Neural crest cell (in vitro differentiated cells): ENCODE data around the gene LAMA3. TPM values are rescaled to one million over a fixed set of nuclear protein-coding genes. Genes with fewer than 3 reads are reported as not detected.
"Not testable (repeated sequence)": the region's sequence is repeated elsewhere in the genome, so short reads cannot be mapped to it uniquely, and the experiment has no call there.

ENCODE experiments used
- DNase-seq: peaks from one replicate; pipeline ENCODE4 v3.0.0; 2021; ENCODE audit warnings: low read depth, mixed read lengths, low spot score
- H3K27ac Mint-ChIP-seq: one replicate; pipeline ENCODE4 v1.8.0; 2021; ENCODE audit warnings: mild to moderate bottlenecking, mixed read lengths; ENCODE audit not compliant: unreplicated experiment
- H3K27me3 Mint-ChIP-seq: 2 replicates; pipeline ENCODE4 v1.8.0; 2021; ENCODE audit warnings: low read depth, mild to moderate bottlenecking, mixed read lengths
- H3K36me3 Mint-ChIP-seq: 2 replicates; pipeline ENCODE4 v1.8.0; 2021; ENCODE audit warnings: low read depth, mild to moderate bottlenecking, mixed read lengths
- H3K4me1 Mint-ChIP-seq: 2 replicates; pipeline ENCODE4 v1.8.0; 2021; ENCODE audit warnings: mixed read lengths
- H3K4me3 Mint-ChIP-seq: one replicate; pipeline ENCODE4 v1.8.0; 2021; ENCODE audit warnings: mild to moderate bottlenecking, mixed read lengths
- H3K9me3 Mint-ChIP-seq: 2 replicates; pipeline ENCODE4 v1.8.0; 2021; ENCODE audit warnings: mixed read lengths
- CTCF ChIP-seq: fragments of 200-600 bp; sonication (generic); conservative IDR thresholded peaks from 2 replicates; pipeline ENCODE4 v1.5.0; 2021; ENCODE audit warnings: antibody characterized with exemption, mild to moderate bottlenecking
- total RNA-seq: library from RNA; stranded (reverse); gene quantifications from 2 replicates; pipeline ENCODE4 v1.2.1, GENCODE V29; 2021

Gene LAMA3
- total RNA-seq, 1 donor from 2014 or later, result 0.35 TPM

- no peak for DNase-seq
- no peak for TF ChIP-seq CTCF
- no peak overlapping the region for H3K27ac Mint-ChIP-seq
- H3K4me3 Mint-ChIP-seq, result no peak overlapping the region
- no peaks in the 10 kb centered on the region for H3K36me3 Mint-ChIP-seq
- H3K27me3 Mint-ChIP-seq, result peaks cover 3% of the 10 kb centered on the region
- H3K4me1 Mint-ChIP-seq, result no peaks in the 10 kb centered on the region
- no peaks in the 10 kb centered on the region for H3K9me3 Mint-ChIP-seq
Observed at GRCh38 chr18:23727707-23728493, 38.6 kb downstream of the LAMA3 start.

- Mint-ChIP-seq H3K36me3 (no peaks in the 10 kb centered on the region), H3K9me3 (no peaks in the 10 kb centered on the region), H3K27ac (no peak overlapping the region), H3K27me3 (peaks cover 3% of the 10 kb centered on the region), H3K4me3 (no peak overlapping the region), H3K4me1 (no peaks in the 10 kb centered on the region)
- TF ChIP-seq CTCF, result no peak
- no peak for DNase-seq
Observed at GRCh38 chr18:23730857-23731256, 41.6 kb downstream of the LAMA3 start.

- Mint-ChIP-seq H3K27ac (no peak overlapping the region), H3K9me3 (no peaks in the 10 kb centered on the region), H3K36me3 (no peaks in the 10 kb centered on the region), H3K4me3 (no peak overlapping the region), H3K4me1 (no peaks in the 10 kb centered on the region), H3K27me3 (peaks cover 3% of the 10 kb centered on the region)
- TF ChIP-seq CTCF, result no peak
- DNase-seq, result no peak
Observed at GRCh38 chr18:23731861-23732260, 42.6 kb downstream of the LAMA3 start.

GRCh38 chr18:23732439-23732838 lies 43.2 kb downstream of the LAMA3 start:
- no peak for TF ChIP-seq CTCF
- Mint-ChIP-seq H3K4me1 (no peaks in the 10 kb centered on the region), H3K27ac (no peak overlapping the region), H3K36me3 (no peaks in the 10 kb centered on the region), H3K27me3 (peaks cover 3% of the 10 kb centered on the region), H3K4me3 (no peak overlapping the region), H3K9me3 (no peaks in the 10 kb centered on the region)
- DNase-seq, result no peak

GRCh38 chr18:23733265-23733664 lies 44.0 kb downstream of the LAMA3 start:
- H3K27me3 Mint-ChIP-seq, H3K27ac Mint-ChIP-seq, H3K4me1 Mint-ChIP-seq, H3K36me3 Mint-ChIP-seq, DNase-seq, H3K4me3 Mint-ChIP-seq, H3K9me3 Mint-ChIP-seq: not testable (repeated sequence)

- no peak overlapping the region for H3K4me3 Mint-ChIP-seq
- DNase-seq, result no peak
- H3K9me3 Mint-ChIP-seq, result no peaks in the 10 kb centered on the region
- TF ChIP-seq CTCF, result no peak
- no peak overlapping the region for H3K27ac Mint-ChIP-seq
- H3K27me3 Mint-ChIP-seq, result peaks cover 3% of the 10 kb centered on the region
- no peaks in the 10 kb centered on the region for H3K36me3 Mint-ChIP-seq
- H3K4me1 Mint-ChIP-seq, result no peaks in the 10 kb centered on the region
Observed at GRCh38 chr18:23733895-23734294, 44.6 kb downstream of the LAMA3 start.
